ENCODE data around the gene STARD4. TPM values are rescaled to one million over a fixed set of nuclear protein-coding genes. Genes with fewer than 3 reads are reported as not detected.

Gene STARD4
- 10 to 100 TPM; 18.8 to 37.5 (median 36.0) TPM for total RNA-seq
- long read RNA-seq, donor 1, full-length matches to known transcripts: 4 of 7 reads
- long read RNA-seq, donor 1, partial matches to known transcripts: 0 of 7 reads
- long read RNA-seq, donor 1, other reads (novel, unspliced or antisense): 3 of 7 reads
- long read RNA-seq, donor 2, full-length matches to known transcripts: 6 of 7 reads
- long read RNA-seq, donor 2, partial matches to known transcripts: 1 of 7 reads
- long read RNA-seq, donor 2, other reads (novel, unspliced or antisense): 0 of 7 reads

DNA sequence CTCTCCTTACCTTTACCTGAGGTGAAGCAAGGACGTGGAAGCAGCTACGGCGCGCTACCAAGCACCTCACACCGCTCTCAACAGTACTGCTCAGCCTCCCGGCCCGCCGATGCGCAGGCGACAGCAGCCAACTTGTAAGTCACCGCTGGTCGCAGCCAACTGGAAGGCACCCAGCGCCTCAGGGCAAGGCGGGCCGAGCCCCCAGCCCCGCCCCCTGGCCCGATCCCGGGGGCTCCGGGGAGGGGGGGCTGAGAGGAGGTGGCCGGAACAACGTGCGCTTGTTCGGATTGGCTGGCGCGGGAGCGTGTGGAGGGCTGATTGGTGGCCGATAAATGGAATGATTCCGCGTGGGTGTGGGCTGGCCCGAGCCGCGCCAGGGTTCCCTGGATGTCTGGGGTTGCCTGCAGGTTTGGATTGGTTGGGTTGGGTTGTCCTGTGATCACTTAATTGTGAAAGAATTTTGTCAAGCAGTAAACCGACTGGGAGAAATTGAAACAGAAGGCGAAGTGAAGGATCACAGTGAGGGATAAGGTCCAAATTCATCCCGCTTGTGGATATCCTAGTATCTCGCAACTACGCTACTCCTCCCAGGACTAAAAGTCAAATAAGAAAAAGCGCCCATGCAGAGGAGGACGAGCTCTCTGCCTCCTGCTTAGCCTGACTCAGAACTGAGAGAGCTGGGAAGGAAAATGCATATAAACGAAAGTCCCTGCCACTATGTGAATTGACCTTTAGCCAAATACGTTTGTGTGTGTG lies at the start of gene STARD4:
Gene STARD4 (minus strand): TSS at position 161 of the 756 bp plus-strand sequence. CDS start 5,102 bp downstream, outside the sequence.
- peaks cover 25% of the 10 kb centered on the region for H3K4me1 ChIP-seq (ENCODE audit: low read depth)
- TF ChIP-seq, protein P1, sequence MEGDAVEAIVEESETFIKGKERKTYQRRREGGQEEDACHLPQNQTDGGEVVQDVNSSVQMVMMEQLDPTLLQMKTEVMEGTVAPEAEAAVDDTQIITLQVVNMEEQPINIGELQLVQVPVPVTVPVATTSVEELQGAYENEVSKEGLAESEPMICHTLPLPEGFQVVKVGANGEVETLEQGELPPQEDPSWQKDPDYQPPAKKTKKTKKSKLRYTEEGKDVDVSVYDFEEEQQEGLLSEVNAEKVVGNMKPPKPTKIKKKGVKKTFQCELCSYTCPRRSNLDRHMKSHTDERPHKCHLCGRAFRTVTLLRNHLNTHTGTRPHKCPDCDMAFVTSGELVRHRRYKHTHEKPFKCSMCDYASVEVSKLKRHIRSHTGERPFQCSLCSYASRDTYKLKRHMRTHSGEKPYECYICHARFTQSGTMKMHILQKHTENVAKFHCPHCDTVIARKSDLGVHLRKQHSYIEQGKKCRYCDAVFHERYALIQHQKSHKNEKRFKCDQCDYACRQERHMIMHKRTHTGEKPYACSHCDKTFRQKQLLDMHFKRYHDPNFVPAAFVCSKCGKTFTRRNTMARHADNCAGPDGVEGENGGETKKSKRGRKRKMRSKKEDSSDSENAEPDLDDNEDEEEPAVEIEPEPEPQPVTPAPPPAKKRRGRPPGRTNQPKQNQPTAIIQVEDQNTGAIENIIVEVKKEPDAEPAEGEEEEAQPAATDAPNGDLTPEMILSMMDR (IDR thresholded peaks at IDR 0.05): no peak
- ATAC-seq: peak; percentile 97
- H3K36me3 ChIP-seq (ENCODE audit: low read depth): no peaks in the 10 kb centered on the region
- DNase-seq: peak; percentile 94 to 97 (median 94)
- no peaks in the 10 kb centered on the region for H3K9me3 ChIP-seq
- peak within 1 kb of the TSS; percentile 52 for H3K4me3 ChIP-seq
- intact Hi-C loops (cut with DNase I, micrococcal nuclease): no loop called here

GRCh38 chr5:111559680-111560079 lies 47.3 kb upstream of the STARD4 start:
- ATAC-seq: no peak
- no peak overlapping the region for H3K4me3 ChIP-seq
- no peak for DNase-seq
- TF ChIP-seq, protein P1 (IDR thresholded peaks at IDR 0.05): no peak
- H3K4me1 ChIP-seq (ENCODE audit: low read depth): no peaks in the 10 kb centered on the region
- no peaks in the 10 kb centered on the region for H3K36me3 ChIP-seq (ENCODE audit: low read depth)
- intact Hi-C loops (cut with DNase I, micrococcal nuclease): no loop called here
- no peaks in the 10 kb centered on the region for H3K9me3 ChIP-seq

DNA sequence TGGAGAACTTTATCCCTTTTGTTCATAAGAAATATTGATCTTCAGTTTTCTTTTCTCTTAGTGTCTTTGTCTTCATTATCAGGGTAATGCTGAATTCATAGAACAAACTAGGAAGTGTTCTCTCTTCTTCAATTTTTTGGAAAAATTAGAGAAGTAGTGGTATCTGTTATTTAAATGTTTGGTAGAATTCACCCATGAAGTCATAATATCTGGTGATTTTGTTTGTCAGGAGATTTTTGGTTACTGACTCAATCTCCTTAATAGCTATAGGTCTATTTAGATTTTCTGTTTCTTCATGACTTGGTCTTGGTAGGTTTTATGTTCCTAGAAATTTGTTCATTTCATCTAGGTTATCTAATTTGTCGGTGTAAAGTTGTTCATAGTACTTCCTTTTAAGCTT lies 45.4 kb upstream of the STARD4 start:
- H3K36me3 ChIP-seq (ENCODE audit: low read depth): no peaks in the 10 kb centered on the region
- H3K4me1 ChIP-seq (ENCODE audit: low read depth): no peaks in the 10 kb centered on the region
- ATAC-seq: no peak
- no peak overlapping the region for H3K4me3 ChIP-seq
- intact Hi-C loops (cut with DNase I, micrococcal nuclease): no loop called here
- no peaks in the 10 kb centered on the region for H3K9me3 ChIP-seq
- no peak for DNase-seq
- TF ChIP-seq, protein P1 (IDR thresholded peaks at IDR 0.05): no peak

GRCh38 chr5:111557111-111557510 lies 44.8 kb upstream of the STARD4 start:
- intact Hi-C loops (cut with DNase I, micrococcal nuclease): no loop called here
- no peaks in the 10 kb centered on the region for H3K4me1 ChIP-seq (ENCODE audit: low read depth)
- TF ChIP-seq, protein P1 (IDR thresholded peaks at IDR 0.05): no peak
- no peak overlapping the region for H3K4me3 ChIP-seq
- H3K9me3 ChIP-seq: no peaks in the 10 kb centered on the region
- DNase-seq (no peak), ATAC-seq (no peak)
- no peaks in the 10 kb centered on the region for H3K36me3 ChIP-seq (ENCODE audit: low read depth)

DNA sequence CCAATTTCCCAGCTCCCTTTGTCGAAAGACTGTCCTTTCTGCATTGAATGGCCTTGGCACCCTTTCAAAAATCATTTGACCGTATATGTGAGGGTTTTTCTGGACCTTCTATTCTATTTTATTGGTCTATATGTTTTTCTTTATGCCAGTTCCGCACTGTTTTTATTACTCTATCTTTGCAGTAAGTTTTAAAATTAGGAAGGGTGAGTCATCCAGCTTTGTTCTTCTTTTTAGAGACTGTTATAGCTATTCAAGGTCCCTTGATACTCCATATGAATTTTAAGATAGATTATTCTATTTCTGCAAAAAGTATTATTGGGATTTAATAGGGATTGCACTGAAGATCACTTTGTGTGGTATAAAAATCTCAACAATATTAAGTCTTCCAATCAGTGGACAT lies 44.2 kb upstream of the STARD4 start:
- TF ChIP-seq, protein P1 (IDR thresholded peaks at IDR 0.05): no peak
- Histone ChIP-seq H3K9me3 (no peaks in the 10 kb centered on the region), H3K36me3 (ENCODE audit: low read depth) (no peaks in the 10 kb centered on the region), H3K4me3 (no peak overlapping the region), H3K4me1 (ENCODE audit: low read depth) (no peaks in the 10 kb centered on the region)
- DNase-seq: no peak
- intact Hi-C loops (cut with DNase I, micrococcal nuclease): no loop called here
- ATAC-seq: no peak
